Loucy (cell line): ENCODE results near the gene LCN9.

ENCODE experiments used
- H2AFZ ChIP-seq: fragments of 200-600 bp; sonication (generic); 2 replicates; pipeline ENCODE4 v1.6.0; 2016; ENCODE audit warnings: antibody characterized with exemption, mild to moderate bottlenecking, low read length, moderate library complexity
- H3F3A ChIP-seq: fragments of 200-600 bp; 2 replicates; pipeline ENCODE4 v1.6.0; 2016; ENCODE audit warnings: antibody characterized with exemption, low read depth, mild to moderate bottlenecking
- H3K27me3 ChIP-seq: fragments of 200-600 bp; sonication (generic); 2 replicates; pipeline ENCODE4 v1.6.1; 2014; ENCODE audit warnings: low read length, mild to moderate bottlenecking; ENCODE audit not compliant: insufficient read depth, poor library complexity, severe bottlenecking
- H3K36me3 ChIP-seq: fragments of 200-600 bp; sonication (generic); 2 replicates; pipeline ENCODE4 v1.6.1; 2016; ENCODE audit warnings: low read length; ENCODE audit not compliant: insufficient read depth
- H3K4me1 ChIP-seq: fragments of 200-600 bp; sonication (generic); 2 replicates; pipeline ENCODE4 v1.5.1; 2014; ENCODE audit warnings: low read length, mild to moderate bottlenecking; ENCODE audit not compliant: insufficient read depth, poor library complexity, severe bottlenecking
- H3K4me2 ChIP-seq: fragments of 200-600 bp; sonication (generic); 2 replicates; pipeline ENCODE4 v1.6.0; 2014; ENCODE audit warnings: antibody characterized with exemption, low read length, low read depth, mild to moderate bottlenecking; ENCODE audit not compliant: poor library complexity, severe bottlenecking
- H3K4me3 ChIP-seq: fragments of 200-600 bp; sonication (generic); 2 replicates; pipeline ENCODE4 v1.5.1; 2014; ENCODE audit warnings: low read length, mild to moderate bottlenecking, mixed read lengths; ENCODE audit not compliant: poor library complexity, severe bottlenecking
- H3K79me2 ChIP-seq: fragments of 200-600 bp; sonication (generic); 2 replicates; pipeline ENCODE4 v1.6.1; 2014; ENCODE audit warnings: low read length; ENCODE audit not compliant: insufficient read depth
- H3K9ac ChIP-seq: fragments of 200-600 bp; sonication (generic); 2 replicates; pipeline ENCODE4 v1.6.0; 2014; ENCODE audit warnings: mild to moderate bottlenecking, low read depth, low read length, moderate library complexity; ENCODE audit not compliant: poor library complexity, severe bottlenecking
- H3K9me2 ChIP-seq: fragments of 200-600 bp; sonication (generic); replicated peaks from 2 replicates; pipeline ENCODE4 v1.6.1; 2016; ENCODE audit warnings: low read depth, low read length, mixed read lengths
- H3K9me3 ChIP-seq: fragments of 200-600 bp; sonication (generic); 2 replicates; pipeline ENCODE4 v1.6.1; 2014; ENCODE audit warnings: mild to moderate bottlenecking, antibody characterized with exemption, low read length, low read depth; ENCODE audit not compliant: insufficient read depth
- H4K20me1 ChIP-seq: fragments of 200-600 bp; sonication (generic); 2 replicates; pipeline ENCODE4 v1.6.0; 2014; ENCODE audit warnings: antibody characterized with exemption, low read length, mild to moderate bottlenecking; ENCODE audit not compliant: insufficient read depth, poor library complexity, severe bottlenecking
- EZH2phosphoT487 ChIP-seq: fragments of 200-600 bp; IDR thresholded peaks from 2 replicates; pipeline ENCODE4 v1.6.1; 2018; ENCODE audit warnings: antibody characterized with exemption, mild to moderate bottlenecking, moderate library complexity, borderline replicate concordance
- TF ChIP-seq, protein P1 (sequence below): fragments of 200-600 bp; sonication (generic); conservative IDR thresholded peaks from 2 replicates; pipeline ENCODE4 v1.5.1; 2014; ENCODE audit warnings: mild to moderate bottlenecking, antibody characterized with exemption, low read length

Gene LCN9

DNA sequence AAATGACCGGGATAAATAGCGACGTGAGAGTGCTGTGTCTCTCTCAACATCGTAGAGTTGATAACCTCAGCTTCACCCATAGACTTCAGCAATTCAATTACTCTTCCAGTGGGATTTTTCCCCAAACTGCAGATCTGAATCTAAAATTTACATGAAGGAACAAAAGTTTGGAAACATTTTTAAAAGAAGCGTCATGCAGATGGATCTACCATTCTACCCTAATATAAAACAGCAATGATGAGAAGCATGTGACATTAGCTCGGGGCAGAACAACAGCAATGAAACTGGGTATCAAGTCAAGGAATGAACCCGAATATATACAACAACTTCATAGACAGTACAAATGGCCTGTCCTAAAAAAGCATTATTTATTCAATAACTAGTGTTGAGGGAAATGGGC lies 42.6 kb upstream of the LCN9 start:
- no peaks in the 10 kb centered on the region for H4K20me1 ChIP-seq
- no peaks in the 10 kb centered on the region for H3K4me1 ChIP-seq
- no peaks in the 10 kb centered on the region for H3K27me3 ChIP-seq
- no peaks in the 10 kb centered on the region for H3K79me2 ChIP-seq
- H3F3A ChIP-seq: no peaks in the 10 kb centered on the region
- no peak overlapping the region for H3K4me2 ChIP-seq
- no peak overlapping the region for H3K4me3 ChIP-seq
- no peaks in the 10 kb centered on the region; the same call in 1 of the 2 replicates for H3K9me3 ChIP-seq
- no peak overlapping the region for H3K9ac ChIP-seq
- no peak overlapping the region for H2AFZ ChIP-seq
- no peaks in the 10 kb centered on the region for H3K36me3 ChIP-seq
- no peaks in the 10 kb centered on the region for H3K9me2 ChIP-seq
- TF ChIP-seq, protein P1, sequence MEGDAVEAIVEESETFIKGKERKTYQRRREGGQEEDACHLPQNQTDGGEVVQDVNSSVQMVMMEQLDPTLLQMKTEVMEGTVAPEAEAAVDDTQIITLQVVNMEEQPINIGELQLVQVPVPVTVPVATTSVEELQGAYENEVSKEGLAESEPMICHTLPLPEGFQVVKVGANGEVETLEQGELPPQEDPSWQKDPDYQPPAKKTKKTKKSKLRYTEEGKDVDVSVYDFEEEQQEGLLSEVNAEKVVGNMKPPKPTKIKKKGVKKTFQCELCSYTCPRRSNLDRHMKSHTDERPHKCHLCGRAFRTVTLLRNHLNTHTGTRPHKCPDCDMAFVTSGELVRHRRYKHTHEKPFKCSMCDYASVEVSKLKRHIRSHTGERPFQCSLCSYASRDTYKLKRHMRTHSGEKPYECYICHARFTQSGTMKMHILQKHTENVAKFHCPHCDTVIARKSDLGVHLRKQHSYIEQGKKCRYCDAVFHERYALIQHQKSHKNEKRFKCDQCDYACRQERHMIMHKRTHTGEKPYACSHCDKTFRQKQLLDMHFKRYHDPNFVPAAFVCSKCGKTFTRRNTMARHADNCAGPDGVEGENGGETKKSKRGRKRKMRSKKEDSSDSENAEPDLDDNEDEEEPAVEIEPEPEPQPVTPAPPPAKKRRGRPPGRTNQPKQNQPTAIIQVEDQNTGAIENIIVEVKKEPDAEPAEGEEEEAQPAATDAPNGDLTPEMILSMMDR: no peak
- no peak for TF ChIP-seq EZH2phosphoT487

- Histone ChIP-seq H3K79me2 (no peaks in the 10 kb centered on the region), H4K20me1 (no peaks in the 10 kb centered on the region), H2AFZ (no peak overlapping the region), H3K27me3 (no peaks in the 10 kb centered on the region), H3K4me2 (no peak overlapping the region), H3K9ac (no peak overlapping the region), H3K4me3 (no peak overlapping the region), H3F3A (no peaks in the 10 kb centered on the region), H3K4me1 (no peaks in the 10 kb centered on the region), H3K9me3 (no peaks in the 10 kb centered on the region; the same call in 1 of the 2 replicates), H3K9me2 (no peaks in the 10 kb centered on the region), H3K36me3 (no peaks in the 10 kb centered on the region)
- TF ChIP-seq EZH2phosphoT487: no peak
- TF ChIP-seq, protein P1: no peak
Measured at GRCh38 chr9:135622415-135623020, 40.6 kb upstream of the LCN9 start.

- H3F3A ChIP-seq: no peaks in the 10 kb centered on the region
- H3K9ac ChIP-seq: no peak overlapping the region
- H3K9me3 ChIP-seq: no peaks in the 10 kb centered on the region; the same call in 1 of the 2 replicates
- no peaks in the 10 kb centered on the region for H3K4me1 ChIP-seq
- H2AFZ ChIP-seq: no peak overlapping the region
- no peak overlapping the region for H3K4me2 ChIP-seq
- H3K4me3 ChIP-seq: no peak overlapping the region
- no peaks in the 10 kb centered on the region for H3K27me3 ChIP-seq
- no peaks in the 10 kb centered on the region for H3K36me3 ChIP-seq
- no peaks in the 10 kb centered on the region for H3K9me2 ChIP-seq
- TF ChIP-seq, protein P1: no peak
- no peak for TF ChIP-seq EZH2phosphoT487
- H4K20me1 ChIP-seq: no peaks in the 10 kb centered on the region
- no peaks in the 10 kb centered on the region for H3K79me2 ChIP-seq
Measured at GRCh38 chr9:135624282-135624681, 38.8 kb upstream of the LCN9 start.
